ENCODE data around the gene NUMBL.

The NUMBL gene

GRCh38 chr19:40723661-40724254, 33.3 kb upstream of the NUMBL start:
- no peak for TF ChIP-seq EZH2phosphoT487 (conservative IDR thresholded peaks at IDR 0.05; ENCODE audit: low read length)
- no peak for TF ChIP-seq CTCF (IDR thresholded peaks at IDR 0.05; ENCODE audit: insufficient read depth, low read length, poor library complexity, severe bottlenecking)
- Histone ChIP-seq H3F3A (ENCODE audit: insufficient read depth) (peaks cover 6% of the 10 kb centered on the region; the same call in 1 of the 2 replicates), H3K9me2 (replicated peaks; ENCODE audit: insufficient read depth, low read length) (no peaks in the 10 kb centered on the region), H3K79me2 (ENCODE audit: insufficient read depth, low read length) (peaks cover 5% of the 10 kb centered on the region; the same call in 1 of the 2 replicates), H3K27me3 (ENCODE audit: low read length) (no peaks in the 10 kb centered on the region), H3K4me2 (ENCODE audit: low read depth, low read length, poor library complexity, severe bottlenecking) (no peak overlapping the region), H2AFZ (ENCODE audit: low read depth, low read length, severe bottlenecking) (no peak overlapping the region), H3K9me3 (ENCODE audit: insufficient read depth, low read length) (no peaks in the 10 kb centered on the region), H3K4me3 (ENCODE audit: insufficient read depth, low read length, poor library complexity, severe bottlenecking) (no peak overlapping the region), H3K27ac (ENCODE audit: low read depth, low read length) (no peak overlapping the region), H4K20me1 (ENCODE audit: low read depth, low read length) (no peaks in the 10 kb centered on the region), H3K9ac (ENCODE audit: low read length) (no peak overlapping the region), H3K36me3 (ENCODE audit: low read length) (no peaks in the 10 kb centered on the region)

- no peaks in the 10 kb centered on the region for H3K27me3 ChIP-seq (ENCODE audit: low read length)
- no peak for TF ChIP-seq CTCF (IDR thresholded peaks at IDR 0.05; ENCODE audit: insufficient read depth, low read length, poor library complexity, severe bottlenecking)
- TF ChIP-seq EZH2phosphoT487 (conservative IDR thresholded peaks at IDR 0.05; ENCODE audit: low read length) = no peak
- no peaks in the 10 kb centered on the region for H3K9me2 ChIP-seq (replicated peaks; ENCODE audit: insufficient read depth, low read length)
- no peaks in the 10 kb centered on the region for H3K9me3 ChIP-seq (ENCODE audit: insufficient read depth, low read length)
- peaks cover 21% of the 10 kb centered on the region for H3K79me2 ChIP-seq (ENCODE audit: insufficient read depth, low read length)
- H3K9ac ChIP-seq (ENCODE audit: low read length) = no peak overlapping the region
- no peaks in the 10 kb centered on the region for H4K20me1 ChIP-seq (ENCODE audit: low read depth, low read length)
- no peak overlapping the region for H2AFZ ChIP-seq (ENCODE audit: low read depth, low read length, severe bottlenecking)
- H3F3A ChIP-seq (ENCODE audit: insufficient read depth) = peaks cover 6% of the 10 kb centered on the region; the same call in 1 of the 2 replicates
- no peak overlapping the region for H3K4me2 ChIP-seq (ENCODE audit: low read depth, low read length, poor library complexity, severe bottlenecking)
- no peak overlapping the region for H3K27ac ChIP-seq (ENCODE audit: low read depth, low read length)
- no peak overlapping the region for H3K4me3 ChIP-seq (ENCODE audit: insufficient read depth, low read length, poor library complexity, severe bottlenecking)
- no peaks in the 10 kb centered on the region for H3K36me3 ChIP-seq (ENCODE audit: low read length)
Observed at GRCh38 chr19:40721936-40722661, 31.6 kb upstream of the NUMBL start.

- Histone ChIP-seq H4K20me1 (ENCODE audit: low read depth, low read length) (no peaks in the 10 kb centered on the region), H3K36me3 (ENCODE audit: low read length) (no peaks in the 10 kb centered on the region), H3K79me2 (ENCODE audit: insufficient read depth, low read length) (peaks cover 21% of the 10 kb centered on the region), H3K9me3 (ENCODE audit: insufficient read depth, low read length) (no peaks in the 10 kb centered on the region), H3K9ac (ENCODE audit: low read length) (no peak overlapping the region), H3K4me2 (ENCODE audit: low read depth, low read length, poor library complexity, severe bottlenecking) (no peak overlapping the region), H2AFZ (ENCODE audit: low read depth, low read length, severe bottlenecking) (no peak overlapping the region), H3K27me3 (ENCODE audit: low read length) (no peaks in the 10 kb centered on the region), H3K9me2 (replicated peaks; ENCODE audit: insufficient read depth, low read length) (no peaks in the 10 kb centered on the region), H3F3A (ENCODE audit: insufficient read depth) (peaks cover 10% of the 10 kb centered on the region), H3K4me3 (ENCODE audit: insufficient read depth, low read length, poor library complexity, severe bottlenecking) (no peak overlapping the region), H3K27ac (ENCODE audit: low read depth, low read length) (no peak overlapping the region)
- TF ChIP-seq EZH2phosphoT487 (conservative IDR thresholded peaks at IDR 0.05; ENCODE audit: low read length) (no peak), CTCF (IDR thresholded peaks at IDR 0.05; ENCODE audit: insufficient read depth, low read length, poor library complexity, severe bottlenecking) (no peak)
Observed at GRCh38 chr19:40721140-40721486, 30.7 kb upstream of the NUMBL start.

All from SU-DHL-6 (cell line).